HG03457 (cell line): ENCODE results near the gene SGIP1.
"Not testable (repeated sequence)": the region's sequence is repeated elsewhere in the genome, so short reads cannot be mapped to it uniquely, and the experiment has no call there.

Experiments used
- ATAC-seq: cut with Tn5 transposase; IDR thresholded peaks from one replicate; pipeline ENCODE4 v1.9.1; 2021; ENCODE audit warnings: moderate number of reproducible peaks; ENCODE audit not compliant: unreplicated experiment

The SGIP1 gene

DNA sequence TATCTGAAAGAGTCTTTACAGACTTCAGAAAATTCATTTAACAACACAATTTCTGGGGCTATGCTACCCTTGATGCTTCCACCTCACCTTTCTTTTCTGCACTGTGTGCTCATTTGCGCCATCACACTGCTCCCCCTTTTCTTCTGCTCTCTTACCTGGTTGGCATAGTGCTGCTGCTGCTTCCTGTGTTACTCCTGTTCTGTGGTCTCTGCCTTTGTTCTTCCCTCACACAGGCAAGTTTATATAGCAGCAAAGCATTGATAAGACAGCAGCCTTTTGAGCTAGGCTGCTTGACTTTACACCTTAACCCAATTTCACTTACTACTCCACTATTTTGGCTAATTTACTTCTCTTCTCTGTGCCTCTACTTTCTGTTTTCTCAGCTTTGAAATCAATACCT, 18.3 kb downstream of the SGIP1 start:
- no peak for ATAC-seq

DNA sequence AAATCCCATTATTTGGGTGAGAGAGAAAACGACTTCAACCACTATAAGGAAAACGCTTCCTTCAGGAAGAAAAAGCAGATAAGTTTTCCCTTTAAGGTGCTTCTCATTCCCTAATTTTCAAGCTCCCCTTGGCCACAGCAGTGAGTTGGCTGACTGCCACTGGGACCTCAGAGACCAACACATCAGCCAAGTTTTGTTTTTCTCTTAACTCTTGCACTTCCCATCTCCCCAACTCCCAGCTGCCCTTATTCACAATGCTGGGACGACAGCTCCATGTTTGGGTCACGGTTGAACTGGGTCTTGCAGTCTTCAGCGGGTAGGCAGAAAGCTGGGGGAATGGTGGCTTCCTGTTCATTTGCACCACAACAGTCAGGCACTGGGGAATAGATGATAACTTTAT, 18.9 kb downstream of the SGIP1 start:
- no peak for ATAC-seq

DNA sequence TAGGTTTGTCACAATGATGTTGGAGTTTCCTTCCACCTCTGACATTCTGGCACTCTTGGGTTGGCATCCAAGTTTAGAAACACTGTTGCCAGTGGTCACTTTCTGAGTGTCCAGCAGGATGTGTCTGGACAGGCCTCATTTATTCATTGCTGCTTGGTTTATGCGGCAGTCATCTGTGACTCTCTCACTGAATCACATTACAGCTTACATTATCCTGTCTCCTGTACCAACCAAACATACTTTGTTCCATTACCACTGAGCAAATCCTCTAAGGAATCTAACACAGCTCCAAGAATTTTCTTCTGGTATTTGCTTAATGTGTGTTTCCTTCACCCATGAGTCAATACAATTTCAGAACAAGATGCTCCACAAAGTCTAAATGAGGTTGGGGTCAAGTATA, 19.9 kb downstream of the SGIP1 start:
- no peak for ATAC-seq

DNA sequence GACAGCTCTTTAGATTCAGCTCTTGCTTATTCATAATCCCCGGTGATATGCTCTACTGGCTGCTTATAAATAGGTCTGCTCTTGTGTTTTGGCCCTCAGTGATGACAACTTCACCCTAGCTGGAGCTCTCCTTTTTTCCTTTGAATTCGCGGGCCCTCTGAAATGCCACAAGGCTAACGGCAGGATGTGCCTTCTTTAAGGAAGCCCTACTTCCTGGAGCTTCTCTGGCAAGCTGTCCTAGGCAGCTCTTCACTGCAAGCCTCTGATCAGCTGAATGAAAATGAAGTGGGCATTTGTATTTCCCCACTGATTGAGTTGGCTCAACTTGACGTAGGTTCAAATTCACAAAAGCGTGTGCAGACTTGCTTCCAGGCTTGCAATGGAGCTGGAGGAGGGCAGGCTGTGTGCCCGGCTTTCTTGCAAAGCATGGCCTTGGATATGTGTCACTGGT, 22.2 kb downstream of the SGIP1 start:
- no peak for ATAC-seq

DNA sequence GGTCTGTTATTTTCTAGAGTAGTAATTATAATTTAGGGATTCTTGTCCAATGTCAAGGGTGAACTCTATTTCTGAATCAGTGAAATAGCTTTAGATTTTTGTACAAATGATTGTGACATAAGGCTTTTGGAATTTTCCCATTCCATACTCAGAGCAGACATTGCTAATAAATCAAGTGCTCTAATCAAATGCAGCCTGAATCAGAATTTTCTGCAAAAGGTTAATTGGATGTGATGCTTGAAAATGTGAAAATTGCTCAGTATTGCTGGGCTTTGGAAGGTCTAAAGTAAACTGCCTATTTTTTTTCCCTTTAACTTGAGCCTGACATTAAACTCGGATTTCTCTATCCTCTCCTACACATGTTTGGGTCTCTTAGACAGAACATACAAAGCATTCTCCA, 23.2 kb downstream of the SGIP1 start:
- no peak for ATAC-seq

DNA sequence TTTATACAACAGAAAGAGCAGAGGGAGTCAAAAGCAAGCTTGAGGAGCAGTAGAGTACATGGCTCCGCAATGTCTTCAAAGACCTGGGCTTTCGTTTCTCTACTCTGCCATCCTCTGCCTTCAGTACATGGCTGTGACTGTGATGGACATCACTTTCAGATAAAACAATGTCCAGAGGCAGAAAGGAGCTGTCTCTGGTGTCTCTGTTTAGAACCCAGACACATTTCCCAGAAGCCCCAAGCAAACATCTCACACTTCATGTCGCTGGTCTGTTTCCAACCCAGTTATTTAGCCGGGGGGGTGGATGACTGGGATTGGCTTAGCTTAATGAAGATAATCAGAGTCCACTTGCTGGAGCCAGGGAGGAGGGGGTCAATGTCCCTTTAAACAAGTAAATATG, 25.6 kb downstream of the SGIP1 start:
- no peak for ATAC-seq

DNA sequence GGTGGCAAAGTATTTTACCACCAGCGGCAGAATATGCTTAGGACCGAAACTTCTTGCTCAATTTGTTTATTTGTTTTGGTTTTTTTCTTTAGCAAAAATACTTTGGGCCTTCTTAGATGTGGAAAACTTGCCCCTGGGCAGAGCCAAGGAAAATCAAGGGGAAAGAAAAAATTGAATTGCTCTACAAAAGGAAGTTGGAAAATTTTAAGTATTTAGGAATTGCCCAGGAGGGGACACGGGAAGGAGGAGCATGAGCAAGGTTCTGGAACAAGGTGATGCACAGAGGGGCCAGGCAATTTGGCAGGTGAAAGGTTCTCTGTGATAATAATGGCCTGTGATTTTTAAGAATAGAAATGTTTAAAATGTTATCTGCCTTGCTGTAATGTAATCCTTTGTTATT, 28.6 kb downstream of the SGIP1 start:
- no peak for ATAC-seq

DNA sequence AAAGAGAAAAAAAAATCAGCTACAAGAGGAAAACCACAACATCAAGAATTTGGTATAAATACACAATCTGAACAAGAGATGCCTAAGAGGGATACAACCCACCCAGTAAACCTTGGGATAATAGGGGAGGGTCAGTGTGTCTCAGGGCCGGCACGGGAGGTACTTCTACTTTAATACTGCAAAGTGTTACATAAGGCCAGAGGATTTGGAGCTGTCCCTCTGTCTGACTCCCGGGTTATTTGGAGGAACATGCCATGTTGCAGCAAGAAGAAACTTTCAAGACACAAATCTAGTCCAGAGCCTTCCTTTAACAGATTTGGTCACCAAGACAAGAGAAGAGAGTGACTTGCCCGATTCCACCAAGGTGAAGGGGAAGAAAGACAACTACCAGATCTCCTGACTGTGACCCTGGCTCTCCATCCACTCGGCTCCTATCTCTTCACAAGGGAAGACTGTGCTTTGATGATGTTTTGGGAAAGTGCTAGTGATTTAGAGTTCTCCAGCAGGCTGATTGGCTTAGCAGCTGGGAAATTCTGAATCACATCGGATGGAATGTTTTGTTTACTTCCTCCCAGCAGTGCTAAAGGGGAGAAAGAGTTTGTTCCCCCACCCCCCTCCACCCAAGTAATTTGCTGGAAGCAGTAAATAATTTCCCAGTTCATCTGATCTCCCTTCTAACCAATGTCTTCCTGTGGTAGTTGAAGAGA, 29.3 kb downstream of the SGIP1 start:
- no peak for ATAC-seq

DNA sequence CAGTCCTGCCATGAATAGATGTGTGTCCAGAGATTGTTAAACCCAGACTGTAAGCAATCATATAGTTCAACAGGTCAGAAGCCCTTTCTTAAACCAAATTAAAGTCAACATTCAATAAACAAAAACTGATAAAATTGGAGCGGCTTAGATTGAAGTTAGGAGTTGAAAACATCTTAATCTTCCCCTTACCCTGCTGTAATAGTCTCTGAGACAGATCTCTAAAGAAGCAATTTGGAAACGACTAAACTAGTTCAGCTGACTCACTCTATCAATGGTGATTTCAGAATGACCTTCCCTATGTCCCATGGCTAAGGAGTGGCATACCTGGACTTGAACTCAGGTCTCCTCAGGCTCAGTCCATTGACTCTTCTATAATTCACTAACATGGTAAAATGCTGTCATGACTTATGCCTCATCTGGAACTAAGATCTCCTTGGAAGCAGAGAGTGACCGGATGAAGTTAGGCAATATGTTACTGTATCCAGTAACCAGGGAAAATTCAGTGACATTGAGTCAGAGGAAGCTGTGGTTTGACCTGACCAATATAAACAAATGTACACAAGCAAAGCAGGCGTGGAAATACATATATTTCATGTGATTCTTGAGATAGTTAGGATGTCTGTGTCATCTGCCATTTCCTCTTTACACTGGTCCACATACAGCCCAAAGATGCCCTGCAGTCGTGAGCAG, 30.1 kb downstream of the SGIP1 start:
- ATAC-seq, result no peak

DNA sequence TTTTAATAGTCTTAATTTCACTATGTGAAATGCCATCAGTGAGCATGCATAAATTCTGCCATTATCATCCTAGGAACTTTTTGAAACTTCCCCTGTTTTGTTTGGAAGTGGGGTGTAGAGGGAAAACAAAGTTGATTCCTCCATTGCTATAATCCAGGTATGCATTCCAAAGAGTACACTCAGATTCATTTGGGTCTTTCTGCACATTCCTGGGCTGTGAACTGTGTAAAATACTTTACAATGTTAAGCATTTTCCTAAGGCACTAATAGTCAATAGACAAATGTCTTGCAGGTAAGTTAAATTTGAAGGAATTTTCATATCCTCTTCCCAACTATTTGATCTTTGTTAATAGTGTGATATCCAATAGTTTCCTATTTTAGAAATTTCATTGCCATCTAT, 36.2 kb downstream of the SGIP1 start:
- ATAC-seq, result no peak

DNA sequence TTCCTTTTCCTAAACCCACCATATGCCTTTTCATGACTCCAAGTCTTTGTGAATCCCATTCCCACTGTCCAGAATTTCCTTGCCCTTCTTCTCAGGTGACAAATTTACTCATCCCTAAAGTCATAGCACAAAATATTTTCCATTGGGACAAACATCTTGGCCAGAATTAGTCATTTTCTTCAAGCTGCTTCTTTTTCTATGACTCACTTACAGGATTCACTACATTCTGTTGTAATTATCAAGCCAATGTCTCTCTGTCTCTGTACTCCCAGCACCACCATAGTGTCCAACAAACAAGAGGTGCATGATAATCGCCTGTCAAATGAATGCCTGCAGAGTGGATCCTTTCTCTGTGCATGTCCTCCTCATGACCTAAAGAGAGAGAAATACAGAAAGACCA, 37.8 kb downstream of the SGIP1 start:
- no peak for ATAC-seq

DNA sequence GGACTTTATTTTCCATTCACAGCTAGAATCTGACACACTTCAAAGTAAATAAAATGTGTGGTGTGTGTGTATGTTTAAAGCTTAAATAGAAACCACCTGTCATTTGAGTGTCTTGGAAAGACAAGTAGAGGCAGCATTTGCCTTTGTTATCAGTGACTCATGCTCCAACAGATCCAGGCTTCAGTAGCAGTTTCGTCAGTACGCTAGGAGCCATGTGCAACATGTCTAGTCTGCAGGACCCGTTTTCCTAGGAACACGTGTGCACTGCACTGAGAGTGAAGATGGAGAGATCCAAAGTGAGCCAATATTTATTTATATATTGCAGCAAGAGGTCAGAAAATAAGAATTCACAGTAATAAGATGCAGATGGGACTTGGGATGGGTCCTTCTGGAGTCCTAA, 41.8 kb downstream of the SGIP1 start:
- no peak for ATAC-seq

DNA sequence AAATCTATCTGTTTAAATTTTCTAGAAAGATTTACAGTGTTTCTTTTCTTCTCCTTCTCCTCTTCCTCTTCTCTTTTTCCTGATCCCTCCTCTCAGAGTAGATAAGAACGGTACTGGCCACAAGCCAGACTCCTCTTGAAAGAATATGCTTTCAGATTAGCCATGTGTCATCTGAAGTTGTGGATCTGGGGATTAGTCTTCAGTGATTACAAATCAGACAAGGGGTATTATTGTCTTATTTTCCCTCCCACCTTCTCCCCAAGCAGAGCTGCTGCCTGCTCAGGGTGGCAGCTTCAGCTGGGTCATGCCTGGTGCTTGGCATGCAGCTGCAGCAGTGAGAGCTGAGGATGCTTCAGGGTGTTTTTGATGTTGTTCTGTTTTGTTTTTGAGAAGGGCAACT, 42.7 kb downstream of the SGIP1 start:
- no peak for ATAC-seq

DNA sequence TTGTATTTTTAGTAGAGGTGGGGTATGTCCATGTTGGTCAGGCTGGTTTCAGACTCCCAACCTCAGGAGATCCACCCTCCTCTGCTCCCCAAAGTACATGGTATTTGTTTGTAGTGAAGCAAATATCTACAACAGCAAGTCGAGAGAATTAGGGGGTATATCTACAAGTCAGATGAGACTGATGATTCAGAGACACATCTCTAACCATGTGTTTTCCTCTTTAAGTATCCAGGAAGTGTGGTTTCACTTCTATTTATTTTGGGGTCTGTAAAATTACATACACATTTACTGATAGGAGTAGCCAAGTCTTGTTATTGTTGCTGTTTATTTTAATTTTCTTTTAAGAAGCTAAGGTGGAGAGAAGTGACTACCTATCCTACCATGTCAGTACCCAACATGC, 44.9 kb downstream of the SGIP1 start:
- no peak for ATAC-seq

DNA sequence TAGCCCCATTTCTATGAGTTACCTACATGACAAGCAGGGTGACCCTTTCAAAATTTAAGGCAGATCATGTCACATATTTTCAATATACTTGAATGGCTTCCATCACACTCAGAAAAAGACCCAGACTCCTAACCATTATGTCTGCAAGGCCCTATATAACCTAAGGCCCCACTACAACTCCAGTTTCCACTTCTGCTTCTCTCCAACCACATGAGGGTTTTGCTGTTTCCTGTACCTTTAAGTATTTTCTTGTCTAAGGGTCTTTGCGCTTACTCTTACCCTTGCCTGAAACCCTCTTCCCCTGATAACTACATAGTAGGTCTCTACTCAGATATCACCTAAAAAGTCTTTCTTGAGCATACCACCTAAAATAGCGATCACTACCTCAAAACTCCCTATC, 46.1 kb downstream of the SGIP1 start:
- ATAC-seq, result no peak

DNA sequence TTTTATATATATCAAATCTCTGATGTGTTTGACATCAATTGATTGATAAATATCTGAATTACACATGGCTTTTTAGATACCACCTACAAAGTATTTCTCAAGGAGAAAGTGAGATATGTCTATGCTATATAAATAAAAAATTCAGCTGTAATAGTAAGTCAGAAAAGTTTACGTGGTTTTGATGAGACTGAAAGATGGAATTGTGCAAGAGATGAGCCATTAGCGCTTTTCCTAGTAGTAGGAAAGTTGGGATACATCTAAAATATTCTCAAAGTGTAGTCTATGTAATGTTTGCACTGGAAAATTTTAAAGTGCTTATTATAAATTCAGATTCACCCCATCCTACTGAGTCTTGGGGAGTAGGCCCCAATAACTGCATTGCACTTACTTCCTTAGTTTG, 49.1 kb downstream of the SGIP1 start:
- no peak for ATAC-seq

DNA sequence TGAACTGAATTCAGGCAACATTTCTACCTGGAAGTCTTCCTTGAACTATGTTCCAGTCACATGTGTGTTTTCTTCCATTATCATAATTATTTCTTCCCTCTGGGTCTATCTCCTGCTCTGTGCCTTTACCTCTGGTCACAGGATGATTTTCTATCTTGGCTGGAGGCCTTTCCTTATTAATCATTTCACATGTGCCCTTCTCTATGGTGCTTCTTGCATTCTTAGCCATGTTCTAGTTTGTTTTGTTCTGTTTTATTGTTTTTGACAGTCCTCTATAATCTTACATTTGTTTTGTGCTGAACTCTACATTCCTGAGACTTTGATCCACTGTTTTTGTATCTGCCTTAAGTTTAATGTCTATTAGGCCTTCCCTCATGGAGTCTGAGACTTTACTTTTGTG, 51.0 kb downstream of the SGIP1 start:
- no peak for ATAC-seq

DNA sequence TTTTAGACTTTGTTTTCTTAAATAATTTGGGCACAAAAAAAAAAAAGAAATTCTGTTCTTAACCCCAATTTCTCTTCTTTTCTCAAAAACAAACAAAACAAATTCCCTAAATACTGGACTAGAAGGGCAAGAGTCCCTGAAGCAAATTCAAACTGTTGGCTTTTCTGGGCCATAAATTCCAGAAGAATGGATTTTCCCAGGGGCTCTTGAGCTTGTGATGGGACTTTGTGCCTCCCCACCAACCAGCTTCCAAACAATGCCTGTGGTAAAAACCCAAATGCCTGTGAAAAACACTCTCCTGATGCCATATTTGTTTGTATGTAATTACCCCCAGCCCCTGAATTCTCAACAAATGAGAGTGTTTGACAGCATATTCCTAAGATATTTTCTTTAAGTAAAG, 55.4 kb downstream of the SGIP1 start:
- ATAC-seq, result no peak

DNA sequence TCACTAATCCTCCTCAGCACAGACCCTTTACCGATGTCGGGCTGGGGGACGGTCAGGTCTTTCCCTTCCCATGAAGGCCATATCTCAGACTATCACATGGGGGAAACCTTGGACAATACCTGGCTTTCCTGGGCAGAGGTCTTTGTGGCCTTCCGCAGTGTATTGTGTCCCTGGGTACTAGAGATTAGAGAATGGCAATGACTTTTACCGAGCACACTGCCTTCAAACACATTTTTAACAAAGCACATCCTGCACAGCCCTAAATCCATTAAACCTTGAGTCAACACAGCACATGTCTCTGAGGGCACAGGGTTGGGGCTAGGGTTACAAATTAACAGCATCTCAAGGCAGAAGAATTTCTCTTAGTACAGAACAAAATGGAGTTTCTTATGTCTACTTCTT, 58.2 kb downstream of the SGIP1 start:
- not testable (repeated sequence) for ATAC-seq

DNA sequence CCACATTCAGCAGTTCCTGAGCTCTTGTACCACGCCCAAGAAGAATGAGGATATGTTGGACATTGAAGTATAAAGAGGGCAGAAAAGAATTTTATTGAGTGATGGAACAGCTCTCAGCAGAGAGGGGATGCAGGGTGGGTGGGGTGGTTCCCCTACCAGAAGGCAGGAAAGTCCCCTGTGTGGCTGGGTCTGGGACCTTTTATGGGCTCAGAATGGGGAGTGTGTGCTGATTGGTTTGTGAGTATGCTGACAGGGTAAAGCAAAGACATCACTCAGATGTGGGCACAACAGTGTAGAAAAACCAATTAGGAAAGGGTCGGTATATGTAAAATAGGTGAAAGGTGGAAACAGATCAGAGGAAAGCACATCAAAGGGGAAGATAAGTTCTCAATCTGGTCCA, 62.2 kb downstream of the SGIP1 start:
- no peak for ATAC-seq

DNA sequence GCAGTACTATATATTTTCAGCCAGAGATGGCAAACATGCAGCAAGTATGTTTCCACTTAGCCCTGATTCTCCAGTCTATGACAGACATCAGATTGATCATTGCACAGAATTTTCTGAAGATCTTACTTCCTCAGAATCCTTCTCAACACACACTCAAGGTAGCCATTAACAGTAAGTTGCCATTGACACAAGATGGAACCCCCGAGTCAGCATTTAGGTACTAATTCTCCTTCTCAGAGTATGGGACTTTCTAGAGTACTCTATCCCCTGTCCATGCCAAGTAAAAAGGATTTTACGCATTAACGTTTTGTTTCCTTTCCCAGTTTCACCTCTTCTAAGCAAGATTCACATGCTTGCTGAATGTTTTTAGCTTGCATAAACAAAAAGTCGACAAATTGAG, 63.5 kb downstream of the SGIP1 start:
- no peak for ATAC-seq

DNA sequence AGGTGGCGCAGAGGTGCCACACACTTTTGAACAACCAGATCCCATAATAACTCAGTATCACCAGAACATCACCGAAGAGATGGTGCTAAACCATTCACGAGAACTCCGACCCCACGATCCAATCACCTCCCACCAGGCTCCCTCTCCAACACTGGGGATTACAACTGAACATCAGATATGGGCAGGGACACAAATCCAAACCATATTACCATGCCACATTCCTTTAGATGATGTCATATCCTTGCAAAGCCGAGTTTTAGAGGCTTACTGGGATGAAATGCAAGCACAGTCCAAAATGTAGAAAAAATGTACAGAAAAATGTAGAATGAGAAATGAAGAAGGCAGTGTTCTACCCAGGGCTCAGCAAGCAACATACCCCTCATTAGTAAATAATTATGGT, 64.7 kb downstream of the SGIP1 start:
- ATAC-seq, result no peak

DNA sequence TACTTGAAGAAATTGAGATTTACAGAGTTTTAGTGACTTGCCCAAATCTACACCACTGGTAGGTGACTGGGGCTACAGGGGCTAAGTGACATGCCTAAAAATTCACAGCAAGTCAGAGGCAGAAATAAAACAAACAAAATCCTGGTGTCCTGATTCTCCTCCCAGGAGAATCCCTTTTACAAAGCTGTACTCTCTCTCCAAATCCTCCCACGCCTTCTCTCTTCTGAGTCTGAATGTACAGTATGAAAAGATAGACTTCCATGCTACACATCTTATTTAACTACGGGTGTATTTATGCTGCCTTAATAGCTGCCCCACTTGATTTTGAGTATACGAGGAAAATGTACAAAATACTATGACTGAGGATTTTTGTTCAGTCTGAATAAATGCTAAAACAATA, 65.4 kb downstream of the SGIP1 start:
- ATAC-seq, result no peak
